Ramos (cell line): Measurements from ENCODE around the gene AUNIP.

Experiments
- in situ Hi-C: fragments of 300-500 bp; cut with MboI; formaldehyde crosslinking; loops from one replicate; pipeline ENCODE4 v1.14.3; 2022; ENCODE audit warnings: low sequenced_read_pairs; ENCODE audit not compliant: unreplicated experiment

Gene AUNIP

GRCh38 chr1:25858906-25859789, at the start of gene AUNIP:
TSS of gene AUNIP (minus strand) at chr1:25859457. CDS start at chr1:25859357, 100 bp downstream.
- in situ Hi-C loops, result no loop called here

GRCh38 chr1:25909040-25909439, 49.8 kb upstream of the AUNIP start:
- in situ Hi-C loops, result no loop called here

GRCh38 chr1:25908161-25908560, 48.9 kb upstream of the AUNIP start:
- in situ Hi-C loops, result no loop called here

GRCh38 chr1:25907601-25908000, 48.3 kb upstream of the AUNIP start:
- in situ Hi-C loops, result no loop called here

- in situ Hi-C loops, result no loop called here
Measured at GRCh38 chr1:25906644-25907300, 47.5 kb upstream of the AUNIP start.

GRCh38 chr1:25905680-25906643, 46.7 kb upstream of the AUNIP start, which contains the start of gene STMN1:
TSS of gene STMN1 (minus strand) at chr1:25906419. CDS start at chr1:25904676, 1,743 bp downstream.
- in situ Hi-C loops, result no loop called here

- in situ Hi-C loops, result no loop called here
Measured at GRCh38 chr1:25904943-25905679, 45.9 kb upstream of the AUNIP start.

- in situ Hi-C loops, result no loop called here
Measured at GRCh38 chr1:25903986-25904385, 44.7 kb upstream of the AUNIP start.

- in situ Hi-C loops, result no loop called here
Measured at GRCh38 chr1:25902462-25902861, 43.2 kb upstream of the AUNIP start.

GRCh38 chr1:25900219-25900618, 41.0 kb upstream of the AUNIP start:
- in situ Hi-C loops, result no loop called here

GRCh38 chr1:25899792-25900191, 40.5 kb upstream of the AUNIP start:
- in situ Hi-C loops, result loop anchor here (5.0 kb wide), 1 partner anchor 98 kb away; the partner anchor contains the start of gene PAFAH2

- in situ Hi-C loops, result loop anchor here (5.0 kb wide), 1 partner anchor 99 kb away; the partner anchor contains the start of gene PAFAH2
Measured at GRCh38 chr1:25898223-25899015, 39.2 kb upstream of the AUNIP start.

GRCh38 chr1:25897754-25898153, 38.5 kb upstream of the AUNIP start:
- in situ Hi-C loops, result loop anchor here (5.0 kb wide), 1 partner anchor 100 kb away; the partner anchor contains the start of gene PAFAH2

GRCh38 chr1:25896266-25896665, 37.0 kb upstream of the AUNIP start:
- in situ Hi-C loops, result loop anchor here (5.0 kb wide), 1 partner anchor 101 kb away; the partner anchor contains the start of gene PAFAH2

- in situ Hi-C loops, result loop anchor here (5.0 kb wide), 1 partner anchor 102 kb away; the partner anchor contains the start of gene PAFAH2
Measured at GRCh38 chr1:25895365-25895990, 36.2 kb upstream of the AUNIP start.

- in situ Hi-C loops, result no loop called here
Measured at GRCh38 chr1:25893116-25893515, 33.9 kb upstream of the AUNIP start.

GRCh38 chr1:25891606-25892005, 32.3 kb upstream of the AUNIP start:
- in situ Hi-C loops, result no loop called here
